Measurements from ENCODE around the gene MEA1. TPM values are rescaled to one million over a fixed set of nuclear protein-coding genes. Genes with fewer than 3 reads are reported as not detected.
"Not testable (repeated sequence)": the region's sequence is repeated elsewhere in the genome, so short reads cannot be mapped to it uniquely, and the experiment has no call there.

MEA1 gene
- total RNA-seq, 1 experiment from 2014 or later: 200 TPM

DNA sequence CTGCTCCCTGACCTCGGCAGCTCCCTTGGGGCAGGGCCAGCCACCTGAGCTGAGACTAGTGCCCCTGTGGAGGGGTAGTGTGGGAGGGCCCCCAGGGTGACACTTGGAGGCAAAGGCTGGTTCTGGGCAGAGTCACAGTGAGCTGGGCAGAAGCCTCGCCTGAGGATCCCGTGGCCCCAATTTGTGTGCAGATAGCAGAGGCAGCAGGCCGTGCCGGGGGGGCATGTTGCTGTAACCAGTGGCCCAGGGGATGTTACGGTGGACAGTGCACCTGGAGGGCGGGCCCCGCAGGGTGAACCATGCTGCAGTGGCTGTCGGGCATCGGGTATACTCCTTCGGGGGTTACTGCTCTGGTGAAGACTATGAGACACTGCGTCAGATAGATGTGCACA, 3.2 kb upstream of the MEA1 start:
- DNase-seq (ENCODE audit: low read depth): no peak
- in situ Hi-C loops (cut with HindIII; ENCODE audit: low pct_unique_long_range_greater_than_20kb, low sequenced_read_pairs): no loop called here

- in situ Hi-C loops (cut with HindIII; ENCODE audit: low pct_unique_long_range_greater_than_20kb, low sequenced_read_pairs): no loop called here
- DNase-seq (ENCODE audit: low read depth): no peak
Measured at GRCh38 chr6:43016176-43016942, 2.6 kb upstream of the MEA1 start.

- in situ Hi-C loops (cut with HindIII; ENCODE audit: low pct_unique_long_range_greater_than_20kb, low sequenced_read_pairs): no loop called here
- peak; percentile 27 for DNase-seq (ENCODE audit: low read depth)
Measured at GRCh38 chr6:43014434-43014909, 726 bp upstream of the MEA1 start.

- DNase-seq (ENCODE audit: low read depth): no peak
- in situ Hi-C loops (cut with HindIII; ENCODE audit: low pct_unique_long_range_greater_than_20kb, low sequenced_read_pairs): no loop called here
Measured at GRCh38 chr6:43013097-43013842, 476 bp downstream of the MEA1 start.

- in situ Hi-C loops (cut with HindIII; ENCODE audit: low pct_unique_long_range_greater_than_20kb, low sequenced_read_pairs): no loop called here
- no peak for DNase-seq (ENCODE audit: low read depth)
Measured at GRCh38 chr6:43012364-43012763, 1.4 kb downstream of the MEA1 start.

- DNase-seq (ENCODE audit: low read depth): no peak
- in situ Hi-C loops (cut with HindIII; ENCODE audit: low pct_unique_long_range_greater_than_20kb, low sequenced_read_pairs): no loop called here
Measured at GRCh38 chr6:43011207-43011606, 2.5 kb downstream of the MEA1 start.

DNA sequence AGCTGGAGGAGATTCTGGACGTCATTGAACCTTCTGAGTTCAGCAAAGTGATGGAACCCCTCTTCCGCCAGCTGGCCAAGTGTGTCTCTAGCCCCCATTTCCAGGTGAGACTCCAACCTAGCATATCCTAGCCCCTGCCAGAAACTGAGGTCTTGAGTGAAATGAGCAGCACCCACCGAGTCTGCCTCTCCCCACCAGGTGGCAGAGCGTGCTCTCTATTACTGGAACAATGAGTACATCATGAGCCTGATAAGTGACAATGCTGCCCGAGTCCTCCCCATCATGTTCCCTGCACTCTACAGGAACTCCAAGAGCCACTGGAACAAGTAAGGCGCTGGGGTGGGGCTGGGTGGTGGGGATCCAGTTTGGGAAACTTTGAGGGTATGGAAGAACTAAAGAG, 4.6 kb downstream of the MEA1 start:
- in situ Hi-C loops (cut with HindIII; ENCODE audit: low pct_unique_long_range_greater_than_20kb, low sequenced_read_pairs): no loop called here
- DNase-seq (ENCODE audit: low read depth): peak; percentile 30

DNA sequence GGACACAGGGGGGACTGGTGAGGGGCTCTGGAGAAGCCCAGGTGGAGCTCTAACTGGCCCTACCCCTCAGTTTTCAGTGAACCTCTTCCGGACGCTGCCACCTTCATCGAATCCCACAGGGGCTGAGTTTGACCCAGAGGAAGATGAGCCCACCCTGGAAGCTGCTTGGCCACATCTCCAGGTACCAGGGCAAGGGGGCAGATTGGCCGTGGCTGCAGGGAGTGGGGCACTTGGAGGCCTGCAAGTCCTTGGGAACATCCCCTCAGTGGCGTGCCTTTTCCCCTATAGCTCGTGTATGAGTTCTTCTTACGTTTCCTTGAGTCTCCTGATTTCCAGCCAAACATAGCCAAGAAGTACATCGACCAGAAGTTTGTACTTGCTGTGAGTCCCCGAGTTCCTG, 6.6 kb downstream of the MEA1 start:
- no peak for DNase-seq (ENCODE audit: low read depth)
- in situ Hi-C loops (cut with HindIII; ENCODE audit: low pct_unique_long_range_greater_than_20kb, low sequenced_read_pairs): no loop called here

DNA sequence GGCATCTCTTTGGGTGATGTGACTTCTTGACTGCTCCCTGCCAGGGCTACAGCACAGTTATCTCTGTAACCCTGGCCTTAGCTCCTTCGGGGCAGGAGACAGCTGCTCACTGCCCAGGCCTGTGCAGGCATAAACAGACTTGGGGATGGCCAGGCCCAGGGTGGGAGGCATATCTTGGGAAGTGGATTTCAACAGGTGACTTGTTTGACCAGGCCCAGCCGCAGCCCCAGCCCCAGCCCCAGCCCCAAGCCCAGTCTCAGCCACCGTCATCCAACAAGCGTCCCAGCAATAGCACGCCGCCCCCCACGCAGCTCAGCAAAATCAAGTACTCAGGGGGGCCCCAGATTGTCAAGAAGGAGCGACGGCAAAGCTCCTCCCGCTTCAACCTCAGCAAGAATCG, 7.5 kb downstream of the MEA1 start:
- DNase-seq (ENCODE audit: low read depth): no peak
- in situ Hi-C loops (cut with HindIII; ENCODE audit: low pct_unique_long_range_greater_than_20kb, low sequenced_read_pairs): no loop called here

- in situ Hi-C loops (cut with HindIII; ENCODE audit: low pct_unique_long_range_greater_than_20kb, low sequenced_read_pairs): no loop called here
- DNase-seq (ENCODE audit: low read depth): no peak
Measured at GRCh38 chr6:43005844-43006243, 7.9 kb downstream of the MEA1 start.

DNA sequence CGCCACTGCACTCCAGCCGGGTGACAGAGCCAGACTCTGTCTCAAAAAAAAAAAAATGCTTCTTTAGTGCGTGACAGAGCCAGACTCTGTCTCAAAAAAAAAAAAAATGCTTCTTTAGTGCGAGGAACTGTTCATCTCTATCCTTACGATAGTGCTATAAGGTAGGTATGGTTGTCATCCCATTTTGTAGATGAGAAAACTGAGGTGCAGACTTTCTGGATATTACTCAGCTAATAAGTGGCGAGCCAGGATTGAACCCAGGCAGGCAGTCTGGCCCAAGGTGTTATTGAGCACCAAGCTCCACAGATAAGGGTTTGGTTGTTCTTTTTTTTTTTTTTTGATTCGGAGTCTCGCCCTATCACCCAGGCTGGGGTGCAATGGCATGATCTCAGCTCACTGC, 11.9 kb downstream of the MEA1 start:
- in situ Hi-C loops (cut with HindIII; ENCODE audit: low pct_unique_long_range_greater_than_20kb, low sequenced_read_pairs): no loop called here
- DNase-seq (ENCODE audit: low read depth): no peak

DNA sequence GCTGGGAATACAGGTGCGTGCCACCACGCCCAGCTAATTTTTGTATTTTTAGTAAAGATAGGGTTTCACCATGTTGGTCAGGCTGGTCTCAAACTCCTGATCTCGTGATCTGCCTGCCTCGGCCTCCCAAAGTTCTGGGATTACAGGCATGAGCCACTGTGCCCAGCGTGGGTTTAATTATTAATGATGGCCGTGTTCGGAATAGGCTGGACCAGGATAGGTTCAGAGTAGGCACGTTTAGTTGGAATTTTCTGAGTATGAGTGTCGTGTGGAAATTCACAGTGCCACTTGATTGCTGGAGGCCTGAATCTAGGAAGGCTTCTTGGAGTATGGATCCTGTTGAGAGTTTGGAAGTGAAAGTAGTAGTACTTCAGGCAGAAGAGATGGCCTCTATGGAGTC, 15.5 kb downstream of the MEA1 start:
- DNase-seq (ENCODE audit: low read depth); in situ Hi-C loops (cut with HindIII; ENCODE audit: low pct_unique_long_range_greater_than_20kb, low sequenced_read_pairs): not testable (repeated sequence)

DNA sequence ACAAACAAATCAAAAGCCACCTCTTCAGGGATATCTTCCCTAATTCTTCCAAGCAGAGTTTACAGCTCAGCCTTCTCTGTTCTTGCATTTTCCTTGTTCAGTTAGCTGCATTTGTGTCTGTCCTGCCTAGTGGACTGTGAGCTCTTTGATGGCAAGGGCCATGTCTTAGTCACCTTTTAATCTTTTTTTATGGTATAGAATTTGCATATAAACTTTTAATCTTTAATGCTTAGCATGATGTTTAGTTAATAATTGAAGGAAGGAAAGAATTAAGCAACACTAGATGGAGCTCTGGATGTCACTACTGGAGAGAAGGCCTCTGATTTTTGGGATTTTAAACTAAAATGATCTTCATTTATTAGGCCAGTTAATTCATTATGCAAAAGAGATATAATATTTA, 17.2 kb downstream of the MEA1 start:
- peak; percentile 51 for DNase-seq (ENCODE audit: low read depth)
- in situ Hi-C loops (cut with HindIII; ENCODE audit: low pct_unique_long_range_greater_than_20kb, low sequenced_read_pairs): no loop called here

GRCh38 chr6:42993445-42993844, 20.3 kb downstream of the MEA1 start:
- DNase-seq (ENCODE audit: low read depth): no peak
- in situ Hi-C loops (cut with HindIII; ENCODE audit: low pct_unique_long_range_greater_than_20kb, low sequenced_read_pairs): no loop called here

DNA sequence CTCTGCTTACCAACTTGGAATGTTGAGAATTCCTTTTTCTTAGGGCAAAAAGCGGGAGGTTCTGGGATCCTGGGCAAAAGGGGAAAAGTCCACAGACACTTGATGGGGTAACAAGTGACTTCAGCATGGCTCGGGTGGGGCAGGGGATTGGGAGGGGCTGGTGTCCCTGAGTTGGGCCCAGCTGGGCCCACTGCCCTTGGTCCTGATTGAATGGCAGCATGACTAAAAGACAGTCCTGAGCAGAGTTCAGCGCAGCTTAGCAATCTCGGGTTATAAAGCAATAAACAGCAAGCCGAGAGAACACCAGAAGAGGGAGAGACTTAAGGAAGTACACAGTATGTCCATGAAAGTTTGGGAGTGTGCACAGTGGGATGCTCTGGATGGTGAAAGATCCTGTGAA, 23.8 kb downstream of the MEA1 start:
- in situ Hi-C loops (cut with HindIII; ENCODE audit: low pct_unique_long_range_greater_than_20kb, low sequenced_read_pairs): no loop called here

GRCh38 chr6:42988486-42989020, 25.2 kb downstream of the MEA1 start:
- in situ Hi-C loops (cut with HindIII; ENCODE audit: low pct_unique_long_range_greater_than_20kb, low sequenced_read_pairs): no loop called here

More for the DNA sequence above, 23.8 kb downstream of the MEA1 start:
- DNase-seq (ENCODE audit: low read depth): no peak

GRCh38 chr6:42987533-42988451, 26.0 kb downstream of the MEA1 start:
- DNase-seq (ENCODE audit: low read depth): no peak
- in situ Hi-C loops (cut with HindIII; ENCODE audit: low pct_unique_long_range_greater_than_20kb, low sequenced_read_pairs): no loop called here

More at GRCh38 chr6:42988486-42989020, 25.2 kb downstream of the MEA1 start:
- no peak for DNase-seq (ENCODE audit: low read depth)

GRCh38 chr6:42984924-42985475, 28.7 kb downstream of the MEA1 start:
- DNase-seq (ENCODE audit: low read depth): no peak

More at GRCh38 chr6:42984924-42985475, 28.7 kb downstream of the MEA1 start:
- in situ Hi-C loops (cut with HindIII; ENCODE audit: low pct_unique_long_range_greater_than_20kb, low sequenced_read_pairs): no loop called here

Measured in Caki2 (cell line).